AG08396 (cell line): Measurements from ENCODE around the gene ADK.
A peak's percentile ranks its signal among the peaks of the same experiment; 100 is the strongest.
"Not testable (repeated sequence)": the region's sequence is repeated elsewhere in the genome, so short reads cannot be mapped to it uniquely, and the experiment has no call there.

Experiments
- DNase-seq: peaks from one replicate; pipeline ENCODE4 v3.0.0; 2012; ENCODE audit warnings: low spot score, mixed read lengths

ADK gene

GRCh38 chr10:74145133-74145532 lies 5.9 kb upstream of the ADK start:
- DNase-seq: peak; percentile 71

GRCh38 chr10:74146980-74147379 lies 4.0 kb upstream of the ADK start:
- DNase-seq: not testable (repeated sequence)

- DNase-seq: peak; percentile 84
Observed at GRCh38 chr10:74150204-74150989, 624 bp upstream of the ADK start, which contains the start of gene AP3M1. TSS of gene AP3M1 (minus strand) at chr10:74150828. CDS start at chr10:74138379, 12,449 bp downstream.

GRCh38 chr10:74151879-74152722 lies 1.1 kb downstream of the ADK start:
- DNase-seq: no peak

GRCh38 chr10:74153123-74153522 lies 2.1 kb downstream of the ADK start:
- DNase-seq: peak; percentile 50

GRCh38 chr10:74153676-74154075 lies 2.7 kb downstream of the ADK start:
- no peak for DNase-seq

- DNase-seq: peak; percentile 16
Observed at GRCh38 chr10:74156919-74157289, 5.9 kb downstream of the ADK start.

- DNase-seq: no peak
Observed at GRCh38 chr10:74160013-74160412, 9.0 kb downstream of the ADK start.

GRCh38 chr10:74163319-74164068 lies 12.5 kb downstream of the ADK start:
- DNase-seq: no peak

- no peak for DNase-seq
Observed at GRCh38 chr10:74164716-74165529, 13.9 kb downstream of the ADK start.

GRCh38 chr10:74165530-74165901 lies 14.5 kb downstream of the ADK start:
- DNase-seq: no peak

GRCh38 chr10:74167443-74167842 lies 16.4 kb downstream of the ADK start:
- no peak for DNase-seq

- no peak for DNase-seq
Observed at GRCh38 chr10:74171625-74172024, 20.6 kb downstream of the ADK start.

- DNase-seq: no peak
Observed at GRCh38 chr10:74174521-74174920, 23.5 kb downstream of the ADK start.

- no peak for DNase-seq
Observed at GRCh38 chr10:74175510-74176379, 24.7 kb downstream of the ADK start.

GRCh38 chr10:74176380-74177139 lies 25.5 kb downstream of the ADK start:
- DNase-seq: peak; percentile 96

- DNase-seq: peak; percentile 65
Observed at GRCh38 chr10:74177140-74177677, 26.2 kb downstream of the ADK start.

- DNase-seq: no peak
Observed at GRCh38 chr10:74178042-74178791, 27.2 kb downstream of the ADK start.
